Measurements from ENCODE around the gene SUPT16H. TPM values are rescaled to one million over a fixed set of nuclear protein-coding genes. Genes with fewer than 3 reads are reported as not detected.

The SUPT16H gene
- total and polyA plus RNA-seq, 10 of the 15 experiments (the other 5 are each of a cell fraction or from before 2014, with no cell fraction given) = 90.7 to 201 (median 121) TPM

GRCh38 chr14:21428930-21429329 is 45.1 kb upstream of the SUPT16H start:
- H3K4me2 ChIP-seq (ENCODE audit: control insufficient read depth, insufficient read depth) = no peak overlapping the region
- ChIA-PET POLR2A (no interaction called here), SMC1A (ENCODE audit: uncharacterized antibody, unreplicated experiment) (no interaction called here), RAD21 (ENCODE audit: unreplicated experiment) (no interaction called here), CTCF (no interaction called here)
- H3K27me3 ChIP-seq (replicated peaks in 1 of 2; ENCODE audit: control insufficient read depth in 2 of 2, insufficient read depth in 2 of 2, low read length in 1 of 2) = no peaks in the 10 kb centered on the region
- DNase-seq (ENCODE audit: low read depth, low spot score) (no peak), ATAC-seq (no peak), FAIRE-seq (no peak)
- intact Hi-C loops (cut with micrococcal nuclease; ENCODE audit: unreplicated experiment) (no loop called here), in situ Hi-C loops (cut with MboI) (no loop called here)
- H3K9me3 ChIP-seq (replicated peaks; ENCODE audit: control insufficient read depth, insufficient read depth, low read length) = no peaks in the 10 kb centered on the region
- no TSS peak for BruUV-seq (replicated peaks)
- over 99% methylated on average over 4 of the region's 4 CpGs for WGBS (ENCODE audit: insufficient coverage, insufficient replicate concordance, low lambda C conversion rate, missing lambda C conversion rate)
- no peaks in the 10 kb centered on the region for H3K4me1 ChIP-seq (ENCODE audit: control insufficient read depth, insufficient read depth, low read length)
- H3K9ac ChIP-seq (ENCODE audit: control insufficient read depth, insufficient read depth, low read length) = no peak overlapping the region
- H3K27ac ChIP-seq (ENCODE audit: control insufficient read depth, insufficient read depth) = no peak overlapping the region
- no peaks in the 10 kb centered on the region for H4K20me1 ChIP-seq (ENCODE audit: control insufficient read depth, insufficient read depth)
- H2AFZ ChIP-seq (ENCODE audit: control insufficient read depth, low read depth, low read length) = no peak overlapping the region
- H3K36me3 ChIP-seq (ENCODE audit: control insufficient read depth in 2 of 2, insufficient read depth in 2 of 2, low read length in 1 of 2) = peaks cover 30 to 51% of the 10 kb centered on the region in 2 experiments
- peaks cover 13% of the 10 kb centered on the region for H3K79me2 ChIP-seq (ENCODE audit: control insufficient read depth, insufficient read depth, low read length)
- no peak overlapping the region for H3K4me3 ChIP-seq
- TF ChIP-seq NFXL1 (IDR thresholded peaks at IDR 0.05; ENCODE audit: borderline replicate concordance) = no peak
- no peak for TF ChIP-seq BCL3 (IDR thresholded peaks at IDR 0.05; ENCODE audit: borderline replicate concordance, insufficient read depth, low read depth, low read length, poor library complexity, severe bottlenecking)
- TF ChIP-seq ZNF274 (IDR thresholded peaks at IDR 0.05; ENCODE audit: insufficient read depth, insufficient read length) = no peak
- no peak for TF ChIP-seq RFX5 (IDR thresholded peaks at IDR 0.05; ENCODE audit: low read depth, low read length)
- no peak for TF ChIP-seq FOXM1 (IDR thresholded peaks at IDR 0.05; ENCODE audit: low read depth, low read length)
- no peak for TF ChIP-seq NFIC (IDR thresholded peaks at IDR 0.05; ENCODE audit: low read depth, low read length)
- TF ChIP-seq CTCF (IDR thresholded peaks at IDR 0.05 in 2 of 3, conservative IDR thresholded peaks at IDR 0.05 in 1 of 3; ENCODE audit: control insufficient read depth in 2 of 3, extremely low read depth in 1 of 3, insufficient read depth in 1 of 3, low read depth in 3 of 3, low read length in 3 of 3) = no peak
- TF ChIP-seq RBBP5 (conservative IDR thresholded peaks at IDR 0.05) = no peak
- no peak for TF ChIP-seq ZBTB40 (IDR thresholded peaks at IDR 0.05; ENCODE audit: borderline replicate concordance)
- TF ChIP-seq ELK1 (IDR thresholded peaks at IDR 0.05; ENCODE audit: low read depth, low read length) = no peak
- TF ChIP-seq BRCA1 (IDR thresholded peaks at IDR 0.05; ENCODE audit: low read depth, low read length) = no peak
- TF ChIP-seq, protein P1, sequence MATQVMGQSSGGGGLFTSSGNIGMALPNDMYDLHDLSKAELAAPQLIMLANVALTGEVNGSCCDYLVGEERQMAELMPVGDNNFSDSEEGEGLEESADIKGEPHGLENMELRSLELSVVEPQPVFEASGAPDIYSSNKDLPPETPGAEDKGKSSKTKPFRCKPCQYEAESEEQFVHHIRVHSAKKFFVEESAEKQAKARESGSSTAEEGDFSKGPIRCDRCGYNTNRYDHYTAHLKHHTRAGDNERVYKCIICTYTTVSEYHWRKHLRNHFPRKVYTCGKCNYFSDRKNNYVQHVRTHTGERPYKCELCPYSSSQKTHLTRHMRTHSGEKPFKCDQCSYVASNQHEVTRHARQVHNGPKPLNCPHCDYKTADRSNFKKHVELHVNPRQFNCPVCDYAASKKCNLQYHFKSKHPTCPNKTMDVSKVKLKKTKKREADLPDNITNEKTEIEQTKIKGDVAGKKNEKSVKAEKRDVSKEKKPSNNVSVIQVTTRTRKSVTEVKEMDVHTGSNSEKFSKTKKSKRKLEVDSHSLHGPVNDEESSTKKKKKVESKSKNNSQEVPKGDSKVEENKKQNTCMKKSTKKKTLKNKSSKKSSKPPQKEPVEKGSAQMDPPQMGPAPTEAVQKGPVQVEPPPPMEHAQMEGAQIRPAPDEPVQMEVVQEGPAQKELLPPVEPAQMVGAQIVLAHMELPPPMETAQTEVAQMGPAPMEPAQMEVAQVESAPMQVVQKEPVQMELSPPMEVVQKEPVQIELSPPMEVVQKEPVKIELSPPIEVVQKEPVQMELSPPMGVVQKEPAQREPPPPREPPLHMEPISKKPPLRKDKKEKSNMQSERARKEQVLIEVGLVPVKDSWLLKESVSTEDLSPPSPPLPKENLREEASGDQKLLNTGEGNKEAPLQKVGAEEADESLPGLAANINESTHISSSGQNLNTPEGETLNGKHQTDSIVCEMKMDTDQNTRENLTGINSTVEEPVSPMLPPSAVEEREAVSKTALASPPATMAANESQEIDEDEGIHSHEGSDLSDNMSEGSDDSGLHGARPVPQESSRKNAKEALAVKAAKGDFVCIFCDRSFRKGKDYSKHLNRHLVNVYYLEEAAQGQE (IDR thresholded peaks at IDR 0.05; ENCODE audit: low read depth, low read length) = no peak
